ENCODE measurements around the gene PRKN.
"Not testable (repeated sequence)": the region's sequence is repeated elsewhere in the genome, so short reads cannot be mapped to it uniquely, and the experiment has no call there.

The PRKN gene

GRCh38 chr6:161508341-161508740 lies 1219.2 kb downstream of the PRKN start:
- no peak for DNase-seq (ENCODE audit: low read depth)
- H3K4me3 ChIP-seq (replicated peaks; ENCODE audit: low read depth, low read length), result no peak overlapping the region
- TF ChIP-seq CTCF (IDR thresholded peaks at IDR 0.05; ENCODE audit: low read length, missing control alignments), result no peak

- no peak for TF ChIP-seq CTCF (IDR thresholded peaks at IDR 0.05; ENCODE audit: low read length, missing control alignments)
- no peak overlapping the region for H3K4me3 ChIP-seq (replicated peaks; ENCODE audit: low read depth, low read length)
- DNase-seq (ENCODE audit: low read depth), result no peak
Measured at GRCh38 chr6:161507375-161507774, 1220.2 kb downstream of the PRKN start.

DNA sequence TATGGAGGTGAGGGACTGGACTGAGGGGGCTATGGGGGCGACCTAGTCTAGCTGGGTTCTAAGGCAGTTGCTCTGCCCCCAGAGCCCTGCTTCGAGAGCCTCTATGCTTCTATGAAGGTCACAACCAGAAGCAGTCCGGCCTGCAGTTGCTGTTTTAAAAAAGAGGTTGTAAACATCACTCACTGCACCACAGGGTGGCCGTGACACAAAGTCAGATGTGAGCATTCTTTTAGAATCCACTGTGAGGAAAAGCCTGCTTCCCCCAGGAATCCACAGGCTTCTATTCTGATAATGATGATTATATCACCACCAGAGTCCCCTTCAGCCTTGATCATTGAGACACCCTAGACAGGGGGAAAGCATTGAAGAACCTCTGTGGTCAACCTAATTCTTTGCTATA lies 1224.0 kb downstream of the PRKN start:
- TF ChIP-seq CTCF (IDR thresholded peaks at IDR 0.05; ENCODE audit: low read length, missing control alignments), result no peak
- H3K4me3 ChIP-seq (replicated peaks; ENCODE audit: low read depth, low read length), result no peak overlapping the region
- no peak for DNase-seq (ENCODE audit: low read depth)

DNA sequence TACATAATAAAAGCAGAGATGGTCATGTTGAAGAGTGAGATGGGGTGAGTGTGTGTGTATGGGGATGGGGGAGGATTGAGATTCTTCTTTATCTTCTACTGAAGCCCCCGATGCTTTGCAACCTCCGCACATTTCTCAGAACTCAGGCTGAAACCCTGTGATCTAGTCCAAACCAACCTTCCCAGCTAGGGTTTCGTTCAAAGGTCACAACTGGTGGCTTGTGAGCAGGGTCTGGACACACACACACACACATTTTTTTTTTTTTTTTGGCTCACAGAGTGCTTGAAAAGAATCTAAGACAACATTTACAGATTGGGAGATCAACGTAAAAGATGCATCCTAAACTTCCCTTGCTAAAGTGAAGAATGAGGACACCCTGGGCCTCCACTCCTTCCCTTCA lies 1228.7 kb downstream of the PRKN start:
- DNase-seq (ENCODE audit: low read depth), result no peak
- no peak overlapping the region for H3K4me3 ChIP-seq (replicated peaks; ENCODE audit: low read depth, low read length)
- no peak for TF ChIP-seq CTCF (IDR thresholded peaks at IDR 0.05; ENCODE audit: low read length, missing control alignments)

DNA sequence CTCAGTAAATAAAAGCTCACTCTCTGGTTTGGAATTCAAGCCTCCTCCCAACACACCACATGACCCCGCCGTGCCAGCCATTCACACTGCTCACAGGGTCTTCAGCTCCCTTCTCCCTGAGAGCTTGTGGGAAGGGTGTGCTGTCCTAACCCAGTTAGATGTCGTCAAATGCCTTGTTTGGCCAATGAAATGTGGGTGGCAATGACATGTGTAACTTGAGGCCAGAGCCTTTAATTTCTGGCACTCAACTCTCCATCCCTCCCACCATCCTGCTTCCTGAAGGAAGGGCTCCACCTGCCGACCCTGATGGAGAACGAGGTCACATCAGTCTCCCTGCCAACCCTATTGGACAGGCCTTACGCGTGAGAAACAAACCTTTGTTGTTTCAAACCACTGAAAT lies 1229.2 kb downstream of the PRKN start:
- no peak overlapping the region for H3K4me3 ChIP-seq (replicated peaks; ENCODE audit: low read depth, low read length)
- peak; percentile 67 for DNase-seq (ENCODE audit: low read depth)
- peak; percentile 39 for TF ChIP-seq CTCF (IDR thresholded peaks at IDR 0.05; ENCODE audit: low read length, missing control alignments)

- H3K4me3 ChIP-seq (replicated peaks; ENCODE audit: low read depth, low read length), result no peak overlapping the region
- no peak for TF ChIP-seq CTCF (IDR thresholded peaks at IDR 0.05; ENCODE audit: low read length, missing control alignments)
- DNase-seq (ENCODE audit: low read depth), result no peak
Measured at GRCh38 chr6:161496941-161497340, 1230.6 kb downstream of the PRKN start.

GRCh38 chr6:161496271-161496670 lies 1231.3 kb downstream of the PRKN start:
- H3K4me3 ChIP-seq (replicated peaks; ENCODE audit: low read depth, low read length); DNase-seq (ENCODE audit: low read depth): not testable (repeated sequence)

GRCh38 chr6:161494566-161494965 lies 1233.0 kb downstream of the PRKN start:
- TF ChIP-seq CTCF (IDR thresholded peaks at IDR 0.05; ENCODE audit: low read length, missing control alignments), result no peak
- no peak for DNase-seq (ENCODE audit: low read depth)
- H3K4me3 ChIP-seq (replicated peaks; ENCODE audit: low read depth, low read length), result no peak overlapping the region
